ENCODE measurements around the gene RHOBTB3. TPM values are rescaled to one million over a fixed set of nuclear protein-coding genes. Genes with fewer than 3 reads are reported as not detected.

The RHOBTB3 gene
- total and polyA plus RNA-seq, 2 donors (not counting 3 experiments of a cell fraction or from before 2014, with no cell fraction given) = 44.1 to 52.1 TPM

GRCh38 chr5:95779611-95780010 is 48.5 kb downstream of the RHOBTB3 start:
- intact Hi-C loops (cut with micrococcal nuclease) = loop anchor here (2.0 kb wide), 1 partner anchor 49 kb away; the partner anchor contains the start of gene RHOBTB3
- POLR2A ChIA-PET = no interaction called here
- DNase-seq (ENCODE audit: low read depth, low spot score) (peak; percentile 52), FAIRE-seq (peak; percentile 63)
- peak overlapping the region; percentile 34 for H3K4me2 ChIP-seq (ENCODE audit: insufficient read depth, low read length)
- no TSS peak for BruUV-seq (replicated peaks)
- H2AFZ ChIP-seq (ENCODE audit: low read depth, low read length) = peak overlapping the region; percentile 39
- H3K27ac ChIP-seq (ENCODE audit: insufficient read depth, low read depth, low read length) = peak overlapping the region; percentile 39
- CTCF ChIA-PET = interaction anchor here (0.8 to 3.9 kb wide), 12 partner anchors 10 to 136 kb away, joined by 3 to 62 read pairs (median 6); partner anchors contain the start of genes RFESD and RHOBTB3
- H3K9me1 ChIP-seq (replicated peaks; ENCODE audit: control insufficient read depth, extremely low read depth, insufficient read depth, low read length) = no peaks in the 10 kb centered on the region
- peaks cover 0 to 3% of the 10 kb centered on the region in 2 experiments for H3K36me3 ChIP-seq (ENCODE audit: control insufficient read depth in 2 of 2, extremely low read depth in 1 of 2, insufficient read depth in 2 of 2, low read length in 2 of 2)
- H4K20me1 ChIP-seq (replicated peaks; ENCODE audit: control insufficient read depth, extremely low read depth, insufficient read depth, low read length) = no peaks in the 10 kb centered on the region
- no peaks in the 10 kb centered on the region for H3K27me3 ChIP-seq (ENCODE audit: control insufficient read depth in 2 of 2, insufficient read depth in 2 of 2, low read length in 2 of 2)
- no peak overlapping the region for H3K4me3 ChIP-seq (replicated peaks in 1 of 3; ENCODE audit: insufficient read depth in 1 of 3, low read depth in 1 of 3, low read length in 3 of 3)
- H3K9ac ChIP-seq (replicated peaks; ENCODE audit: extremely low read depth, insufficient read depth, low read length) = no peak overlapping the region
- TF ChIP-seq POLR2A (IDR thresholded peaks at IDR 0.05; ENCODE audit: low read depth, low read length) (no peak), CTCF (IDR thresholded peaks at IDR 0.05; ENCODE audit: extremely low read depth in 1 of 2, insufficient read depth in 1 of 2, low read depth in 1 of 2, low read length in 2 of 2) (no peak), GATA2 (IDR thresholded peaks at IDR 0.05; ENCODE audit: insufficient read depth, insufficient read length, low read depth, low read length) (no peak)
- no peaks in the 10 kb centered on the region for H3K9me3 ChIP-seq (replicated peaks; ENCODE audit: control insufficient read depth, insufficient read depth, low read length)
- H3K4me1 ChIP-seq (ENCODE audit: control insufficient read depth, extremely low read depth, insufficient read depth, low read length) = peaks cover 11% of the 10 kb centered on the region
- dilution Hi-C loops (cut with MboI; ENCODE audit: extremely low pct_ligation_motif_present, low sequenced_read_pairs) = no loop called here
- no peaks in the 10 kb centered on the region for H3K79me2 ChIP-seq (ENCODE audit: control insufficient read depth, insufficient read depth, low read length)

- BruUV-seq (replicated peaks) = no TSS peak
- ChIA-PET POLR2A (no interaction called here), CTCF (interaction anchor here (0.6 to 6.5 kb wide), 59 partner anchors 10 to 834 kb away, joined by 3 to 201 read pairs (median 6); partner anchors contain the start of genes GLRX, RFESD and RHOBTB3)
- Histone ChIP-seq H3K4me1 (ENCODE audit: control insufficient read depth, extremely low read depth, insufficient read depth, low read length) (peaks cover 11% of the 10 kb centered on the region), H3K79me2 (ENCODE audit: control insufficient read depth, insufficient read depth, low read length) (no peaks in the 10 kb centered on the region), H3K27me3 (ENCODE audit: control insufficient read depth in 2 of 2, insufficient read depth in 2 of 2, low read length in 2 of 2) (no peaks in the 10 kb centered on the region), H4K20me1 (replicated peaks; ENCODE audit: control insufficient read depth, extremely low read depth, insufficient read depth, low read length) (no peaks in the 10 kb centered on the region), H3K9me1 (replicated peaks; ENCODE audit: control insufficient read depth, extremely low read depth, insufficient read depth, low read length) (no peaks in the 10 kb centered on the region), H3K9me3 (replicated peaks; ENCODE audit: control insufficient read depth, insufficient read depth, low read length) (no peaks in the 10 kb centered on the region), H3K27ac (ENCODE audit: insufficient read depth, low read depth, low read length) (no peak overlapping the region), H3K36me3 (ENCODE audit: control insufficient read depth in 2 of 2, extremely low read depth in 1 of 2, insufficient read depth in 2 of 2, low read length in 2 of 2) (peaks cover 0 to 3% of the 10 kb centered on the region in 2 experiments), H3K4me2 (ENCODE audit: insufficient read depth, low read length) (no peak overlapping the region), H2AFZ (ENCODE audit: low read depth, low read length) (no peak overlapping the region), H3K9ac (replicated peaks; ENCODE audit: extremely low read depth, insufficient read depth, low read length) (no peak overlapping the region), H3K4me3 (replicated peaks in 1 of 3; ENCODE audit: insufficient read depth in 1 of 3, low read depth in 1 of 3, low read length in 3 of 3) (no peak overlapping the region)
- dilution Hi-C loops (cut with MboI; ENCODE audit: extremely low pct_ligation_motif_present, low sequenced_read_pairs) = no loop called here
- FAIRE-seq = no peak
- intact Hi-C loops (cut with micrococcal nuclease) = loop anchor here (2.0 kb wide), 1 partner anchor 50 kb away; the partner anchor contains the start of gene RHOBTB3
- TF ChIP-seq MAX (IDR thresholded peaks at IDR 0.05; ENCODE audit: insufficient read depth, insufficient read length) (no peak), MYC (IDR thresholded peaks at IDR 0.05; ENCODE audit: low read depth, low read length) (no peak), GATA2 (IDR thresholded peaks at IDR 0.05; ENCODE audit: insufficient read depth, insufficient read length, low read depth, low read length) (no peak), EZH2 (IDR thresholded peaks at IDR 0.05; ENCODE audit: borderline replicate concordance, low read depth, low read length, severe bottlenecking) (no peak), POLR2AphosphoS5 (IDR thresholded peaks at IDR 0.05; ENCODE audit: insufficient read depth, low read depth, low read length) (no peak), FOS (IDR thresholded peaks at IDR 0.05; ENCODE audit: borderline replicate concordance, insufficient read depth, low read length) (no peak), CTCF (IDR thresholded peaks at IDR 0.05; ENCODE audit: extremely low read depth in 1 of 2, insufficient read depth in 1 of 2, low read depth in 1 of 2, low read length in 2 of 2) (no peak)
- no peak for DNase-seq (ENCODE audit: low read depth, low spot score)
These were observed 49.5 kb downstream of the RHOBTB3 start for GRCh38 chr5:95780597-95780996.

Data from endothelial cell of umbilical vein (primary cell).